Fibroblast of lung (primary cell): Measurements from ENCODE around the gene C4orf50.

Experiments
- CTCF ChIP-seq, 2 donors: IDR thresholded peaks in 1 of 2; conservative IDR thresholded peaks in 1 of 2; 1 replicate in 1 of 2; 2 replicates in 1 of 2; pipeline ENCODE4 v1.5.1; 2011 to 2012; ENCODE audit warnings: low read length in 2 of 2, control low read depth in 1 of 2, inconsistent platforms in 1 of 2, low read depth in 1 of 2, mild to moderate bottlenecking in 1 of 2
- EZH2 ChIP-seq: IDR thresholded peaks from 2 replicates; pipeline ENCODE4 v1.5.1; 2012; ENCODE audit warnings: low read length, control low read depth, mild to moderate bottlenecking; ENCODE audit errors: missing control alignments

- TF ChIP-seq EZH2 (no peak), CTCF (conservative IDR thresholded peaks at IDR 0.05 in 1 of 2, IDR thresholded peaks at IDR 0.05 in 1 of 2; ENCODE audit: low read depth in 1 of 2, low read length in 2 of 2) (no peak)
These were observed 9.4 kb downstream of the C4orf50 start for GRCh38 chr4:6008766-6009385.
